ENCODE measurements around the gene RUNX2. TPM values are rescaled to one million over a fixed set of nuclear protein-coding genes. Genes with fewer than 3 reads are reported as not detected.

The RUNX2 gene
- polyA plus RNA-seq, 1 donor (not counting 4 experiments of a cell fraction or from before 2014, with no cell fraction given), result 1.4 TPM

DNA sequence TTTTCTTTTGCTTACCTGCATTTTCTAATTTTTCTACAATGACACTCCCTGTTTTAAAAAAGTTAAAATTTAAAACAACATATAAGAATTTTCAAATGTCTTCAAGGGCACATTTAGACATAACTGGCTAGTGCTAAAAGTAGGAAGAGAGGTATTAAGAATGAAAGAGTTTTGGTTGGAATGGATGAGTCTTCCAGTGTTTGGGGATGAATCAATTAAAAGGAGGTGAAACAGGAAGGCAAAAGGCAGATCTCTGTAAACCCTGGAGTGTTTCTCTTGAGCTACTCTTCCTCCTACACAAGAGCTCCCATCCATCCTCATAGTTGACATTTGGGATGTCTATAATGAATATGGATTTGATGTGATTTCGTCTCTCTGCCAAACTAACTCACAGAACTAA, 288.1 kb downstream of the RUNX2 start:
- peaks cover 22% of the 10 kb centered on the region for H3K4me1 ChIP-seq (ENCODE audit: control insufficient read depth, extremely low read depth, insufficient read depth, low read length)
- no peak overlapping the region for H2AFZ ChIP-seq (ENCODE audit: control insufficient read depth, low read length)
- dilution Hi-C loops (cut with MboI; ENCODE audit: extremely low pct_ligation_motif_present, low sequenced_read_pairs), result no loop called here
- no peak for TF ChIP-seq EZH2 (IDR thresholded peaks at IDR 0.05; ENCODE audit: low read length)
- TF ChIP-seq, protein P1, sequence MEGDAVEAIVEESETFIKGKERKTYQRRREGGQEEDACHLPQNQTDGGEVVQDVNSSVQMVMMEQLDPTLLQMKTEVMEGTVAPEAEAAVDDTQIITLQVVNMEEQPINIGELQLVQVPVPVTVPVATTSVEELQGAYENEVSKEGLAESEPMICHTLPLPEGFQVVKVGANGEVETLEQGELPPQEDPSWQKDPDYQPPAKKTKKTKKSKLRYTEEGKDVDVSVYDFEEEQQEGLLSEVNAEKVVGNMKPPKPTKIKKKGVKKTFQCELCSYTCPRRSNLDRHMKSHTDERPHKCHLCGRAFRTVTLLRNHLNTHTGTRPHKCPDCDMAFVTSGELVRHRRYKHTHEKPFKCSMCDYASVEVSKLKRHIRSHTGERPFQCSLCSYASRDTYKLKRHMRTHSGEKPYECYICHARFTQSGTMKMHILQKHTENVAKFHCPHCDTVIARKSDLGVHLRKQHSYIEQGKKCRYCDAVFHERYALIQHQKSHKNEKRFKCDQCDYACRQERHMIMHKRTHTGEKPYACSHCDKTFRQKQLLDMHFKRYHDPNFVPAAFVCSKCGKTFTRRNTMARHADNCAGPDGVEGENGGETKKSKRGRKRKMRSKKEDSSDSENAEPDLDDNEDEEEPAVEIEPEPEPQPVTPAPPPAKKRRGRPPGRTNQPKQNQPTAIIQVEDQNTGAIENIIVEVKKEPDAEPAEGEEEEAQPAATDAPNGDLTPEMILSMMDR (optimal IDR thresholded peaks at IDR 0.05 in 1 of 3, IDR thresholded peaks at IDR 0.05 in 1 of 3, conservative IDR thresholded peaks at IDR 0.05 in 1 of 3; ENCODE audit: extremely low read depth in 1 of 3, insufficient read depth in 2 of 3, low read length in 3 of 3), result no peak
- no peak overlapping the region for H3K9ac ChIP-seq (ENCODE audit: control insufficient read depth, extremely low read depth, insufficient read depth, low read length)
- no peaks in the 10 kb centered on the region for H3K36me3 ChIP-seq (ENCODE audit: control insufficient read depth in 2 of 2, extremely low read depth in 1 of 2, insufficient read depth in 2 of 2, low read length in 2 of 2)
- no peak overlapping the region for H3K4me2 ChIP-seq (ENCODE audit: control insufficient read depth, extremely low read depth, insufficient read depth, low read depth, low read length)
- no peaks in the 10 kb centered on the region for H4K20me1 ChIP-seq (ENCODE audit: control insufficient read depth, extremely low read depth, insufficient read depth, low read length)
- no peak overlapping the region for H3K4me3 ChIP-seq (ENCODE audit: control insufficient read depth in 2 of 3, extremely low read depth in 1 of 3, insufficient read depth in 2 of 3, low read depth in 1 of 3, low read length in 3 of 3)
- no peaks in the 10 kb centered on the region for H3K79me2 ChIP-seq (ENCODE audit: control insufficient read depth, insufficient read depth, low read length)
- DNase-seq (ENCODE audit: low read depth, low spot score) (no peak), FAIRE-seq (no peak)
- H3K27ac ChIP-seq (ENCODE audit: control insufficient read depth, insufficient read depth, low read length), result no peak overlapping the region
- no peaks in the 10 kb centered on the region for H3K9me3 ChIP-seq (ENCODE audit: control insufficient read depth, low read depth, low read length)
- no peaks in the 10 kb centered on the region for H3K27me3 ChIP-seq (ENCODE audit: control insufficient read depth, extremely low read depth, insufficient read depth, low read length)
- H3K9me1 ChIP-seq (ENCODE audit: control insufficient read depth, extremely low read depth, insufficient read depth, low read length), result no peaks in the 10 kb centered on the region

DNA sequence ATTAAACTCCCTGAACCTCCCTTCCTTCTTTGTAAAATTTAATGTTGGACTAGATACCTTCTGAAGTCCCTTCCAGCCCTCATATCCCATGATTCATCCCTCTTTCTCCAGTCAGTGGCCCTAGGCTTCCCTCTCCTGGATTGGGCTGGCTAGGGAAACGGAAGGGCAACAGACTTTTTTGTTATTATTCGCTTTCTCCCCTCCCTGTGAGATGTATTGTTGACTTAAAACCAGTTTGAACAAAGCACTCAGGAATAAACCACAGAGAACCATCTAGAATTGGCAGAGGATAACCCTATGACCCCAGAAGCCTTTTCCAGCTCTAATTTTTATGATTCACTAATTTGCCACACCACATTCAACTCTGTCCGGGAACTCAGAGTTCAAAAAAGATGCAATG, 289.3 kb downstream of the RUNX2 start:
- H3K9me1 ChIP-seq (ENCODE audit: control insufficient read depth, extremely low read depth, insufficient read depth, low read length), result no peaks in the 10 kb centered on the region
- FAIRE-seq (no peak), DNase-seq (ENCODE audit: low read depth, low spot score) (no peak)
- H4K20me1 ChIP-seq (ENCODE audit: control insufficient read depth, extremely low read depth, insufficient read depth, low read length), result no peaks in the 10 kb centered on the region
- no peak overlapping the region for H2AFZ ChIP-seq (ENCODE audit: control insufficient read depth, low read length)
- peaks cover 22% of the 10 kb centered on the region for H3K4me1 ChIP-seq (ENCODE audit: control insufficient read depth, extremely low read depth, insufficient read depth, low read length)
- TF ChIP-seq, protein P1 (optimal IDR thresholded peaks at IDR 0.05 in 1 of 3, IDR thresholded peaks at IDR 0.05 in 1 of 3, conservative IDR thresholded peaks at IDR 0.05 in 1 of 3; ENCODE audit: extremely low read depth in 1 of 3, insufficient read depth in 2 of 3, low read length in 3 of 3), result peak in 2 of 3 experiments; percentile 17 to 34
- TF ChIP-seq EZH2 (IDR thresholded peaks at IDR 0.05; ENCODE audit: low read length), result no peak
- no peaks in the 10 kb centered on the region for H3K79me2 ChIP-seq (ENCODE audit: control insufficient read depth, insufficient read depth, low read length)
- H3K4me2 ChIP-seq (ENCODE audit: control insufficient read depth, extremely low read depth, insufficient read depth, low read depth, low read length), result no peak overlapping the region
- no peaks in the 10 kb centered on the region for H3K27me3 ChIP-seq (ENCODE audit: control insufficient read depth, extremely low read depth, insufficient read depth, low read length)
- dilution Hi-C loops (cut with MboI; ENCODE audit: extremely low pct_ligation_motif_present, low sequenced_read_pairs), result no loop called here
- no peak overlapping the region for H3K27ac ChIP-seq (ENCODE audit: control insufficient read depth, insufficient read depth, low read length)
- H3K36me3 ChIP-seq (ENCODE audit: control insufficient read depth in 2 of 2, extremely low read depth in 1 of 2, insufficient read depth in 2 of 2, low read length in 2 of 2), result no peaks in the 10 kb centered on the region
- H3K9me3 ChIP-seq (ENCODE audit: control insufficient read depth, low read depth, low read length), result no peaks in the 10 kb centered on the region
- no peak overlapping the region for H3K4me3 ChIP-seq (ENCODE audit: control insufficient read depth in 2 of 3, extremely low read depth in 1 of 3, insufficient read depth in 2 of 3, low read depth in 1 of 3, low read length in 3 of 3)
- H3K9ac ChIP-seq (ENCODE audit: control insufficient read depth, extremely low read depth, insufficient read depth, low read length), result no peak overlapping the region
